Stimulated activated CD8-positive, alpha-beta memory T cell treated with anti-CD3 and anti-CD28 coated beads, Interleukin-12 subunit alpha, Interleukin-12 subunit beta, amount 100 ng/mL, for 4 hours (primary cell): ENCODE results near the gene FXYD7.
"Not testable (repeated sequence)": the region's sequence is repeated elsewhere in the genome, so short reads cannot be mapped to it uniquely, and the experiment has no call there.

Source experiments
- DNase-seq: peaks from one replicate; pipeline ENCODE4 v3.0.0-alpha.2; 2020; ENCODE audit warnings: low read depth

The FXYD7 gene

DNA sequence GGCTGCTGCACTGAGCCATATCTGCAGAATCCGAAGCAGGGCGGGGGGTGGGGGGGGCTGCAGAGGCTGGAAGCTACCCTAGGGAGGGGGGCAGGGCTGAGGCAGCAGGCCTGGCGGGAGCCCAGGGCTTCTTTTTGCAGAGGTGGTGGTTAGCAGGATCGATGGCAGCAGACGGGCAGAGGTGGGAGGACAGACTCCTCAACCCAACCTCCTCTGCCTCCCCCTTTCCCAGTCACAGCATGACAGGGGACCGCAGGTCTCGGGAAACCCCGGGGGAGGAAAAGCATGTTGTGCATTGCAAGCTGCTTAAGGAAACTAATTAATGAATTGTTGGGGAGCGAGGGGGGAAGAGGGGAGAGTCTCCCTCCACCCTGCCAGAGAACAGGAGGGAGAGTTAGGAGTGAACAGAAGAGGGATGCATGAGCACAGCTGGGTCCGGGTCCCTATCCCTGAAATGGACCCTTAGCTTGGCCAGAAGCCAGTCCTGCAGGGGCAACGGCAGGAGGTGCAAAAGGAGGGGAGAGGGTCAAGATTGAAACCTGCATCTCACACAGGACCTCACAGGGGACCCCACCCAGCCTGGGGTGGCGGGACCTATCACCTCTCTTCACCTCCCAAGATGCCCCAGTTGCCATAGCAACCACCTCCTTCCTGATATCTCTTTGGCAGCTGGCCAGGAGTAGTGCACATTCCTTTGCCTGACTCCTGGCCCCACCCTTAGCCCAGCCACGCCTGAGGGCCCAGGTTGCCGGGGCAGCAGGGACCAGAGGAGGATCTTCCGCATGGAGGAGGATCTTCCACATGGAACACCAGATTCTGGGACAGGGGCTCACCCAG lies 1.8 kb downstream of the FXYD7 start:
- DNase-seq: no peak

DNA sequence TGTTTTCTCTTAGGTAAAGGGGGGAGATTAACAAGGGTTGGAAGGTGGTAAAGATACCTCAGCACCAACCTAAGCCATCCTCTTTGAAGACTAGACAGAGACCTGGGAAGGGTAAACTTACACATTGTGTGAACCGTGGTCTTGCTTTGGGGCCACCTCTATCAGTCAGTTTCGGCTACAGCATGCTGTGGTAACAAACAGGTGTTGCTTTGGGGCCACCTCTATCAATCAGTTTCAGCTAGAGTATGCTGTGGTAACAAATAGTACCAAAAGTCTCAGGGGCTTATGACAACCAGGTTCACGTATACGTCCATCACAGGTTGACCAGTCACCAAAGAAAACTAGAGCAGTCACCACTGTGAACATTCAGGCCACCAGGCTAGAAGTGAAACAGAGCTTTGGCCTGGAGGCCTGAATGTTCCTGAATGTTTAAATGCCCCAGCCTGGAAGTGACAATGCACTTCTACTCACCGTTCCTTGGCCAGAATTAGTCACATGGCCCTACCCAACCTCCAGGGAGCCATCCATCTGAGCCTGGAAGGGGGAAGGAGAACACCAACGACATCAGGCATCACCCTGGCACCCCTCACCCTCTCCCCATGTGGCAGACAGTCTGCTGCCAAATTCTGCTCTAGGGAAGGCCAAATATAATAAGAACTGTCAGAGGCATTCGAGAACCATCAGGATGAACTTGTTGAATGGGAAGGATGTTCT lies 3.8 kb downstream of the FXYD7 start:
- DNase-seq: no peak

GRCh38 chr19:35149463-35149862 lies 6.4 kb downstream of the FXYD7 start:
- DNase-seq: no peak

- no peak for DNase-seq
Observed at GRCh38 chr19:35150445-35150844, 7.4 kb downstream of the FXYD7 start.

- no peak for DNase-seq
Observed at GRCh38 chr19:35151273-35152065, 8.4 kb downstream of the FXYD7 start.

- not testable (repeated sequence) for DNase-seq
Observed at GRCh38 chr19:35153129-35153522, 10.1 kb downstream of the FXYD7 start.

DNA sequence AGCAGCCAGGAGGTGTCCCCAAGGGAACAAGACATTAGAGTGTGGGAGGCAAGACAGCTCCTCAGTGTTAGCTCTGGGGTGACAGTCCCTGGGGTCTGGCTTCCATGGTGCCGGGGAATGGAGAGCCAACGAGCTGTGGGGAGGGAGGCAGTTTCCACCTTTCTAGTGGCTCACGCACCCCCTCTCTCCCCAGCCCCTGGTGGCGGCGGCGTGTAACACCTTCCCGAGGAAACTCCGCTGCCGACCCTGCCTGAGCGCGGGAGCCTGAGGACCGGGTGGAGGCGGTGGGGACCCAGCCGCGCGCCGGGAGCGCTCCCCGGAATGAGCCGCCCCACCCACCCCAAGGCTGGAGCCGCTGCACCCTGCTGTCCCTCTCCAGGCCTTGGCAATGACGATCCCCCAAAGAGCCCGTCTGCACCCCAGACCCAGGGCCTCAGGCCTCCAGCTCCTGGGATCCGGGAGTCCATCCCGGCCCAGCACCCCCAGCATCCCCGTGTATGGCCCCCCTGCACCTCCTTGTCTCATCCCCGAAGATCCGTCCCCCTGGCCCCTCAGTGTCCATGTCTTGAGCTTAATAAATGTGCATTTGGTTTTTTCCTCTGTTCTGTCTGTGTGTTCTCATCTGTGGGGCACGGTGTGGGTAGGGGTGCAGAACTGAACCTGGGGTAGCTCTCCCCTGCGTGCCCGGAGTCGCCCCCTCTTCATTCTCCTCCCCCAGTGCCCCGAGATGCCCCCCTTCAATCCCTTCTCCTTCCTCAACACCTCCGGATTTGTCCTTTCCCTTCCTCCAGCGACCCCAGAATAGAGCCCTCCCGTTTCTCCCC lies 10.9 kb downstream of the FXYD7 start:
- peak; percentile 57 for DNase-seq

- DNase-seq: peak; percentile 67
Observed at GRCh38 chr19:35154525-35155406, 11.7 kb downstream of the FXYD7 start, which contains the start of gene FXYD5. Gene FXYD5, plus strand, starts transcription at chr19:35154735. Its CDS starts 816 bp downstream, at chr19:35155551.

DNA sequence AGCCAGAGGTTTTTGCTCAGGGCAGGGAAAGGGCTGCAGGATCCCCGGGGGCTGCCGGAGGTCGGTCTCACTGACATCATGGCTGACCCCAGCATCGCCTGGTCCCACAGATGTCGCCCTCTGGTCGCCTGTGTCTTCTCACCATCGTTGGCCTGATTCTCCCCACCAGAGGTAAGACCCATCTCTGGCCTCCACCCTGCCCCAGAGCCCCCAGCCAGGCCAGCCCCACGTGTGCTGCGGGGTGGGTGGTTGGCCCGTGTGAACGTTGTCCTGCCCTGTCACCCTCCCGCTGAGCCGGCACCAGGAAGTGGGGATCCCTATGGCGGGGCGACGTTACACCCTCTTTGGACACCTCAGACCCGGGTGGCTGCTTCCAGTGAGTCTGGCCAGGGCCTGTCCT lies 12.4 kb downstream of the FXYD7 start:
- no peak for DNase-seq

- DNase-seq: no peak
Observed at GRCh38 chr19:35155981-35156672, 13.1 kb downstream of the FXYD7 start.

DNA sequence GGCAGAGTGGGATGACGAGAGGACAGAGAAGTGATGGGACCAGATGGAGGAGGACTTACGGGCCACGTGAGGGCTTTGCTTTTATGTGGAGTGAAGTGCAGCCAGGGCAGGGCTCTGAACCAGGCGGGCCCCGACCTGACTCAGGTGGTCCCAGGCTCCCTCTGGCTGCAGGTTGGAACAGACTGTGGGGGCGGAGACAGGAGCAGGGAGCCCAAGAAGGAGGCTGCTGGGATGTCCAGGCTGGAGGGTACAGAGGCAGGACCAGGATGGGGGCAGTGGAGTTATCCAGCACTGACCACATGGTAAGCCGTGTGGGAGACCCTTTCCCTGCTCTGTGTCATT lies 13.6 kb downstream of the FXYD7 start:
- DNase-seq: no peak

DNA sequence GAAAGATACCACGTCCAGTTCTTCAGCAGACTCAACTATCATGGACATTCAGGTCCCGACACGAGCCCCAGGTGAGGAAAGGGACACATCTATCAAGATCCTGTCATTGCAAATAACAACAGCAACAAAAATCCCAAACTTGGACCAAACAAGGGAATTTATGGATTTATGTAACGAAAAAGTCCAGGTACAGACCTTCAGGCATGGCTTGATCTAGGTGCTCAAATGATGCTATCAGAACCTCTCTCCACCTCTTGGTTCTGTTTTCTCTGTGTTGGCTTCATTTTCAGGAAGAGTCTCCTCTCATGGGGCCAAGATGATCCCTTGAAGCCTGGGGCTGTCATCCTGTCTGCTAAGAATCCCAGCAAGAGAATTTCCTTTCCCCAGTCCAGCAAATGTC lies 14.4 kb downstream of the FXYD7 start:
- DNase-seq: no peak

GRCh38 chr19:35159606-35160005 lies 16.6 kb downstream of the FXYD7 start:
- DNase-seq: no peak

DNA sequence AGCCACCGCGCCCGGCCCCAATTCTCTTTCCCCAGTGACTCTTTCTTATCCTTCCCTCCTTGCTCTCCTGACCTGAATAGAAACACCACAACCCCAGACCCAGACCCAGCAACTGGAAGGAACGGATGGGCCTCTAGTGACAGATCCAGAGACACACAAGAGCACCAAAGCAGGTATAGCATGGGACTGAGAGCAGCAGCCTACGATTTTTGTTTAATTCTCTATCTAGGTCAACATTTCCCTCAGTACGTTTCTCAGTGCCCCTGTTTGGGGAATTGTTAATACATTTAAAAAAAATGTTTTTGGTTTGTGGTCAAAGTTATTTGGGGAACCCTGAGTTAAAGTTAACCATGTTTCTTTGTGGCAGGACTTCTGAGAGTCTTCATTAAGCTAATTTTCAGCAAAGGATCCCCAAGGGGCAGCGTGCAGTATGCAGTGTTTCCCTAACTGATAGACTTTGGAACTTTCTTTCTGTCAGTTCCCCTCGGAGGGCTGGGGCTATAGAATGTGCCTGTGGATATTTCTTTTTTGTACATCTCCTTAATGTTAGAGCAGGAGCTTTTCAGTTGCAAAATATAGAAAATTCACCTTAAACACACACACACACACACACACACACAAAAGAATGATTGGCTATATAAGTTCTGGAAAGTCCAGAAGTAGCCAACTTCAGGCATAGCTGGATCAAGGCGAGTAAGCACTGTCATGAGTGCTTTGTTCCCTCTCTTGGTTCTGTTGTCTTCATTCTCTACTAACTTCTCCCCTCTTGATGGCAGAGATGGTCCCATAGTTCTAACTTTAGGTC lies 17.8 kb downstream of the FXYD7 start:
- no peak for DNase-seq

DNA sequence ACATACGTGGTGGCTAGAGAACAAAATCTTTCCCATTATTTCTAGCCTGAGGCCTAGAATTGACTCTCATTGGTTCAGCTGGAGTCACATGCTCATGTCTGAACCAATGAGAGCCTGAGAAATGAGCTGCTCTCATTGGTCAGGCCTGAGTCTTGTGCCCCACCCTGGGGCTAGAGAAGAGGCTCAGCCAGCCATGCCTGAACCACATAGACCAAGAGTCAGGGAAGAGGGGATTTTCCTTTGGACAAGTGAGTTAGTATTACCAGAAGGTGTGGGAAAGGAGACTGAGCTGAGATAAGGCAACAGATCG lies 18.3 kb downstream of the FXYD7 start:
- DNase-seq: no peak

DNA sequence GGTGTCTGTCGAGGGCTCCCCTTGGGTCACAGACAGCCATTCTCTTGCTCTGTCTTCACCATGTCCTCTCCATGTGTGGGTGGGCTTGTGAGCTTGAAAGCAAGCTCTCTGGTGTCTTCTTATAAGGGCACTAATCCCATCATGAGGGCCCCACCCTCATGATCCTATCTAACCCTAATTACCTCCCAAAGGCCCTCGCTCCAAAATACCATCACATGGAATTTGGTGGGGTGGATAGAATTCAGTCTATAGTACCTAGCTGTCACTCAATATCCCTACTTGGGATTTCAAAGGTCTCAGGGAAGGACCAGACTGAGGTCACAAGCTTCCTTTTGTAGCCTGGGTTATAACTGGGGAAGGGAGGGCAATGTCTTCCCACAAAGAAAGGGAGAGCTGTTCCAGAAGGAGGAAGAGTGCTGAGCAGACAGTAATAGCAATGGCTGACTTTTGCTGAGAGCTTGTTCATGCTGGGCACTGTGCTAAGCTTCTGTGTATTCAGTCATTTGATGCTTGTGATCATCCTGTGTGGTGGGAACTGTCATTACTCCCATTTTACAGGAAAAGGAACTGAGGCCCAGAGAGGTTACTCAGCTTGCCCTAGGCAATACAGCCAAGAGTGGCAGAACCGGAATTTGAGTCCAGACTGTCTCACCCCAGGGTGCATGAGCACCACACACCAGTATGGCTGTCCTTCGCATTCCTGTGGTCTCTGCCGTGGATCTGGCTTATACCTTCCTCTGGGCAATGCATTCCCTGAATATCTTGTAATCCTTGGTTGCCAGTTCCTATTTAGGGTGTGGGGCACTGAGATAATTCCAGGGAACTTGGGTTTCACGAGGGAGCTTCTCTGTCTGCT lies 19.6 kb downstream of the FXYD7 start:
- no peak for DNase-seq

- DNase-seq: no peak
Observed at GRCh38 chr19:35164418-35164817, 21.4 kb downstream of the FXYD7 start.

DNA sequence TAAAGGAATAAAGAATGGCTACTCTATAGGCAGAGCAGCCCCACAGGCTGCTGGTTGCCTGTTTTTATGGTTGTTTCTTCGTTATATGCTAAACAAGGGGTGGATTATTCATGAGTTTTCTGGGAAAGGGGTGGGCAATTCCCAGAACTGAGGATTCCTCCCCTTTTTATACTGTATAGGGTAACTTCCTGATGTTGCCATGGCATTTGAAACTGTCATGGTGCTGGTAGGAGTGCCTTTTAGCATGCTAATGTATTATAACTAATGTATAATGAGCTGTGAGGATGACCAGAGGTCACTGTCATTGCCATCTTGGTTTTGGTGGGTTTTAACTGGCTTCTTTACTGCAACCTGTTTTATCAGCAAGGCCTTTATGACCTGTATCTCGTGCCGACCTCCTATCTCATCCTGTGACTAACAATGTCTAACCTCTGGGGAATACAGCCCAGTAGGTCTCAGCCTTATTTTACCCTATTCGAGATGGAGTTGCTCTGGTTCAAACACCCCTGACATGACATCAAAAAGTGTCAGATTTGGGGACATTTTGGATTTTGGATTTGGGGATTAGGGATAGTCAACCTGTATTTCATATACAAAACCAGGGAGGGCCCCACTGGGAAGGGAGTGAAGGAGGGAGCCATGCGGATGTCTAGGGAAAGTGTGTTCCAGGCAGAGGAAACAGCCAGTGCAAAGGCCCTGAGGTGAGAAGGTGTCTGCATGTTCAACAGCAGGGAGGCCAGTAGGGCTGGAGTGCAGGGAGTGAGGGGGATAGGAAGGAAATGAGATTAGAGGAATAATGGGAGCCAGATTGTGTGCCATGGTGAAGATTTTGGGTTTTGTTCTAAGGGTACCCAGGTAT lies 22.4 kb downstream of the FXYD7 start:
- DNase-seq: no peak
